DOHH2 (cell line): ENCODE data around the gene LPAR1.

Experiments used
- EZH2phosphoT487 ChIP-seq: fragments of 200-600 bp; sonication (generic); IDR thresholded peaks from 2 replicates; pipeline ENCODE4 v1.6.1; 2017; ENCODE audit warnings: borderline replicate concordance, mild to moderate bottlenecking, antibody characterized with exemption, low read length, moderate library complexity, mixed read lengths
- TF ChIP-seq, protein P1 (sequence below): fragments of 200-600 bp; sonication (generic); IDR thresholded peaks from one replicate; pipeline ENCODE4 v1.5.1; 2014; ENCODE audit warnings: antibody characterized with exemption, mild to moderate bottlenecking, low read depth, low read length; ENCODE audit not compliant: poor library complexity, severe bottlenecking

DNA sequence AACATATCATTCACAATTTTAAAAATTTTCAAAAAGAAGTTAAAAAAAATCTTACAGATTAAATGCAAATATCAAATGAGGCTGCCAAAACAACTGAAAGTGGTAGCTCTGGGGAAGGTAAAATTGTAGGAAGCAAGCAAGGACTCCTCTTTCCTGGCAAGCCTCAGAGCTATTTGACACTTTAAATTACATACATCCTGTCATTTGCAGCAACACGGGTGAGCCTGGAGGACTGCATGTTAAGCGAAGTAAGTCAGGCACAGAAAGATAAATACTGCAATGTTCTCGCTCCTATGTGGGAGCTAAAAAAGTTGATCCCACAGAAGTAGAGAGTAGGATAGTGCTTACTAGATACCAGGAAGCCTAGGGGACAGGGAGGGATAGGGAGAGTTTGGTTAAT, 58.0 kb downstream of the LPAR1 start:
- TF ChIP-seq, protein P1, sequence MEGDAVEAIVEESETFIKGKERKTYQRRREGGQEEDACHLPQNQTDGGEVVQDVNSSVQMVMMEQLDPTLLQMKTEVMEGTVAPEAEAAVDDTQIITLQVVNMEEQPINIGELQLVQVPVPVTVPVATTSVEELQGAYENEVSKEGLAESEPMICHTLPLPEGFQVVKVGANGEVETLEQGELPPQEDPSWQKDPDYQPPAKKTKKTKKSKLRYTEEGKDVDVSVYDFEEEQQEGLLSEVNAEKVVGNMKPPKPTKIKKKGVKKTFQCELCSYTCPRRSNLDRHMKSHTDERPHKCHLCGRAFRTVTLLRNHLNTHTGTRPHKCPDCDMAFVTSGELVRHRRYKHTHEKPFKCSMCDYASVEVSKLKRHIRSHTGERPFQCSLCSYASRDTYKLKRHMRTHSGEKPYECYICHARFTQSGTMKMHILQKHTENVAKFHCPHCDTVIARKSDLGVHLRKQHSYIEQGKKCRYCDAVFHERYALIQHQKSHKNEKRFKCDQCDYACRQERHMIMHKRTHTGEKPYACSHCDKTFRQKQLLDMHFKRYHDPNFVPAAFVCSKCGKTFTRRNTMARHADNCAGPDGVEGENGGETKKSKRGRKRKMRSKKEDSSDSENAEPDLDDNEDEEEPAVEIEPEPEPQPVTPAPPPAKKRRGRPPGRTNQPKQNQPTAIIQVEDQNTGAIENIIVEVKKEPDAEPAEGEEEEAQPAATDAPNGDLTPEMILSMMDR: no peak
- no peak for TF ChIP-seq EZH2phosphoT487
